ENCODE measurements around the gene GPR157.

The GPR157 gene

DNA sequence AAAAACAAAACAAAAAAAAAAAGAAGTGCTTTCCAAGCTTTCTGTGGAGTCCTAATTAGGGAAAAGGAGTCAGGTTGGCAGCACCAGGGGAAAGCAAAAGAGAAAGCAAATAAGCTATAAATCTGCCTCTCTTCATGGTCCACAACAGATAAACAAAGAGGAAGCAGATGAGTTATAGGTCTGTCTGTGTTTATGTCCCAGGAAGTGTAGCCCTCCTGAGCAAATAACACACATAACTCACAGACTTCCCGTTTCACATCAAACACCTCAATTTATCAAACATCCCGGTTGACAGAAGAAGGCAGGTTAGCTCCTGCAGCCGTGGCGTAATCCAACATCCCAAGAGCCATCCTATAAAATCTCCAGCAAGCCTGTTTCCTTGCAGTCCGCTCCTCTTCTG lies 53.9 kb downstream of the GPR157 start:
- DNase-seq (ENCODE audit: extremely low read depth, low read depth) = no peak
- TF ChIP-seq, protein P1, sequence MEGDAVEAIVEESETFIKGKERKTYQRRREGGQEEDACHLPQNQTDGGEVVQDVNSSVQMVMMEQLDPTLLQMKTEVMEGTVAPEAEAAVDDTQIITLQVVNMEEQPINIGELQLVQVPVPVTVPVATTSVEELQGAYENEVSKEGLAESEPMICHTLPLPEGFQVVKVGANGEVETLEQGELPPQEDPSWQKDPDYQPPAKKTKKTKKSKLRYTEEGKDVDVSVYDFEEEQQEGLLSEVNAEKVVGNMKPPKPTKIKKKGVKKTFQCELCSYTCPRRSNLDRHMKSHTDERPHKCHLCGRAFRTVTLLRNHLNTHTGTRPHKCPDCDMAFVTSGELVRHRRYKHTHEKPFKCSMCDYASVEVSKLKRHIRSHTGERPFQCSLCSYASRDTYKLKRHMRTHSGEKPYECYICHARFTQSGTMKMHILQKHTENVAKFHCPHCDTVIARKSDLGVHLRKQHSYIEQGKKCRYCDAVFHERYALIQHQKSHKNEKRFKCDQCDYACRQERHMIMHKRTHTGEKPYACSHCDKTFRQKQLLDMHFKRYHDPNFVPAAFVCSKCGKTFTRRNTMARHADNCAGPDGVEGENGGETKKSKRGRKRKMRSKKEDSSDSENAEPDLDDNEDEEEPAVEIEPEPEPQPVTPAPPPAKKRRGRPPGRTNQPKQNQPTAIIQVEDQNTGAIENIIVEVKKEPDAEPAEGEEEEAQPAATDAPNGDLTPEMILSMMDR (IDR thresholded peaks at IDR 0.05; ENCODE audit: low read depth, low read length) = no peak

GRCh38 chr1:9073143-9073542 lies 55.8 kb downstream of the GPR157 start:
- TF ChIP-seq, protein P1 (IDR thresholded peaks at IDR 0.05; ENCODE audit: low read depth, low read length) = no peak
- DNase-seq (ENCODE audit: extremely low read depth, low read depth) = no peak

DNA sequence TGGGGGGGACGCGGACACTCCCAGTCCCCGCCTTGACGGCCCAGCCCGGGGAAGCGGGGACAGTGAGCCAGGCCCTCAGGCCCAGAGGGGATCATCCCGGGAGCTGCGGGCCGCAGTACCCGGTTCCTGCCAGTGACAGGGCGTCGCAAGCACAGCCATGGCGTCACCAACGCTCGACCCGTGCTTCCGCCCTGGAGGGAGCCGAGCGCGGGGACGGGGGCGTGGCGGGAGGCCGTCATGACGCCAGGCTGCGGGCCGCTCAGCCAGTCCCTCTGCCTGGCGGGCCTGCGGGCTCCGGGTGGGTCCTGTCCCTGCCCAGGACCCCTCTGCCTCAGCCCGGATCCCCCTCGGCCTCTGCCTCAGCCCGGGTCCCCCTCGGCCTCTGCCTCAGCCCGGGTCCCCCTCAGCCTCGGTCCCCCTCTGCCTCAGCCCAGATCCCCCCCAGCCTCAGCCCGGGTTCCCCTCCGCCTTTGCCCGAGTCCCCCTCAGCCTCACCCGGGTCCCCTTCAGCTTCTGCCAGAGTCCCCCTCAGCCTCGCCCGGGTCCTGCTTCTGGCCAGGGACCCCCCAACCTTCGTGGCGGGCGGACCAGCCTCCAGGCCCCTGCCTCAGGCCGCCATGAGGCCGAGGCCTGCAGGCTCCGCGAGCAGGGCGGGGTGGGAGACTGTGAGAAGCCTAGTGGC lies 57.2 kb downstream of the GPR157 start:
- TF ChIP-seq, protein P1 (IDR thresholded peaks at IDR 0.05; ENCODE audit: low read depth, low read length) = no peak
- DNase-seq (ENCODE audit: extremely low read depth, low read depth) = no peak

GRCh38 chr1:9070486-9070885 lies 58.4 kb downstream of the GPR157 start:
- TF ChIP-seq, protein P1 (IDR thresholded peaks at IDR 0.05; ENCODE audit: low read depth, low read length) = no peak
- no peak for DNase-seq (ENCODE audit: extremely low read depth, low read depth)

GRCh38 chr1:9069326-9070100 lies 59.4 kb downstream of the GPR157 start, which contains the start of gene SLC2A5:
Gene SLC2A5, minus strand, starts transcription at chr1:9069635. Its CDS starts 99 bp downstream, at chr1:9069536.
- no peak for DNase-seq (ENCODE audit: extremely low read depth, low read depth)
- TF ChIP-seq, protein P1 (IDR thresholded peaks at IDR 0.05; ENCODE audit: low read depth, low read length) = no peak

DNA sequence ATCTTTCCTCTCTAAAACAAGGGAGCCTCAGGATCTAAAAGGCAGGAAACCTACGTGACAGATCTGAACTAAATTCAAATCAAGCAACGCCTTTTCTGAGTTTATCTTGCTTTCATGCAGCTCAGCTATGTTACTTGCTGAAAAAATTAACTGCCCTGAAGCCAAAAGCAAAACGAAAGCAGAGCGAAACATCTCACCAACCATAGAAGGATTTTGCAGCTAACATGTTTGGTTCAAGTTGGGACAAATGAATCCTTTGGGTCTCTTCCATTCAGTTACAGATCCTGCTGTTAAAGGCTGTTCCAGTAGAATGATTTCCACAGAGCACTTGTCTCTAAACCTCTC lies 59.9 kb downstream of the GPR157 start:
- no peak for DNase-seq (ENCODE audit: extremely low read depth, low read depth)
- TF ChIP-seq, protein P1 (IDR thresholded peaks at IDR 0.05; ENCODE audit: low read depth, low read length) = no peak
